CMK (cell line): ENCODE data around the gene PPP2R2D.
"Not testable (repeated sequence)": the region's sequence is repeated elsewhere in the genome, so short reads cannot be mapped to it uniquely, and the experiment has no call there.

ENCODE experiments used
- DNase-seq: peaks from one replicate; pipeline ENCODE4 v3.0.0-alpha.2; 2010; ENCODE audit warnings: low read depth

The PPP2R2D gene

GRCh38 chr10:131949041-131949862 lies 48.4 kb downstream of the PPP2R2D start:
- no peak for DNase-seq

GRCh38 chr10:131949908-131950307 lies 49.1 kb downstream of the PPP2R2D start:
- not testable (repeated sequence) for DNase-seq

- DNase-seq, result no peak
Observed at GRCh38 chr10:131954356-131954965, 53.7 kb downstream of the PPP2R2D start.

- DNase-seq, result no peak
Observed at GRCh38 chr10:131955591-131956340, 55.0 kb downstream of the PPP2R2D start.

GRCh38 chr10:131959841-131960240 lies 59.0 kb downstream of the PPP2R2D start:
- DNase-seq, result no peak

- no peak for DNase-seq
Observed at GRCh38 chr10:131960631-131961046, 59.8 kb downstream of the PPP2R2D start.

GRCh38 chr10:131961047-131961776 lies 60.4 kb downstream of the PPP2R2D start:
- no peak for DNase-seq

GRCh38 chr10:131961777-131962662 lies 61.2 kb downstream of the PPP2R2D start:
- no peak for DNase-seq

GRCh38 chr10:131963350-131963749 lies 62.5 kb downstream of the PPP2R2D start:
- DNase-seq, result no peak

GRCh38 chr10:131963811-131964210 lies 63.0 kb downstream of the PPP2R2D start:
- DNase-seq, result no peak

GRCh38 chr10:131964298-131964697 lies 63.5 kb downstream of the PPP2R2D start:
- no peak for DNase-seq

GRCh38 chr10:131968949-131969348 lies 68.1 kb downstream of the PPP2R2D start:
- no peak for DNase-seq

- no peak for DNase-seq
Observed at GRCh38 chr10:131970946-131971345, 70.1 kb downstream of the PPP2R2D start.

- no peak for DNase-seq
Observed at GRCh38 chr10:131971591-131971990, 70.8 kb downstream of the PPP2R2D start.

- DNase-seq, result no peak
Observed at GRCh38 chr10:131972474-131973071, 71.8 kb downstream of the PPP2R2D start.

GRCh38 chr10:131973160-131973951 lies 72.5 kb downstream of the PPP2R2D start:
- no peak for DNase-seq

GRCh38 chr10:131974034-131974817 lies 73.4 kb downstream of the PPP2R2D start:
- DNase-seq, result no peak

GRCh38 chr10:131975003-131975402 lies 74.2 kb downstream of the PPP2R2D start:
- DNase-seq, result no peak

GRCh38 chr10:131975796-131976195 lies 75.0 kb downstream of the PPP2R2D start:
- DNase-seq, result no peak
